Activated CD8-positive, alpha-beta T cell treated with anti-CD3 and anti-CD28 coated beads for 36 hours (primary cell): ENCODE data around the gene NEK9. TPM values are rescaled to one million over a fixed set of nuclear protein-coding genes. Genes with fewer than 3 reads are reported as not detected.

Source experiments
- ATAC-seq: fragments of 200-7000 bp; cut with Tn5 transposase; one replicate; pipeline ENCODE4 v1.10.0; 2021; ENCODE audit warnings: mild to moderate bottlenecking, moderate library complexity
- CTCF ChIA-PET: fragments of 350-600 bp; sonication (Branson Sonifier 250); formaldehyde crosslinking; loops from one replicate; lab custom pipeline; 2021; ENCODE audit warnings: antibody characterized with exemption; lab: Charles Lee
- POLR2A ChIA-PET: fragments of 350-600 bp; sonication (Branson Sonifier 250); formaldehyde crosslinking; loops from one replicate; lab custom pipeline; 2021; ENCODE audit warnings: antibody characterized with exemption; lab: Charles Lee
- DNase-seq: peaks from one replicate; pipeline ENCODE4 v3.0.0-alpha.2; 2020
- H3K27ac Mint-ChIP-seq: one replicate; pipeline ENCODE4 v1.8.0; 2021; ENCODE audit warnings: mild to moderate bottlenecking, mixed read lengths
- H3K27me3 Mint-ChIP-seq: one replicate; pipeline ENCODE4 v1.8.0; 2021; ENCODE audit warnings: mixed read lengths
- H3K36me3 Mint-ChIP-seq: one replicate; pipeline ENCODE4 v1.8.0; 2021; ENCODE audit warnings: low read depth, mixed read lengths
- H3K4me1 Mint-ChIP-seq: one replicate; pipeline ENCODE4 v1.8.0; 2021; ENCODE audit warnings: low read depth, mixed read lengths
- H3K4me3 Mint-ChIP-seq: one replicate; pipeline ENCODE4 v1.8.0; 2021; ENCODE audit warnings: mild to moderate bottlenecking, moderate library complexity, mixed read lengths
- H3K9me3 Mint-ChIP-seq: one replicate; pipeline ENCODE4 v1.8.0; 2021; ENCODE audit warnings: mixed read lengths
- CTCF ChIP-seq: fragments of 200-600 bp; IDR thresholded peaks from one replicate; pipeline ENCODE4 v1.8.0; 2022; ENCODE audit warnings: antibody characterized with exemption, mild to moderate bottlenecking
- intact Hi-C: fragments of 100-400 bp; cut with micrococcal nuclease; formaldehyde crosslinking; loops from one replicate; pipeline ENCODE4 v1.10.0; 2022
- total RNA-seq, 2 experiments: library from RNA; stranded (reverse); gene quantifications; one replicate each; pipeline ENCODE4 v1.2.3, GENCODE V29; 2021

The NEK9 gene
- total RNA-seq, 2 experiments from 2014 or later: 54.9 to 59.5 TPM

DNA sequence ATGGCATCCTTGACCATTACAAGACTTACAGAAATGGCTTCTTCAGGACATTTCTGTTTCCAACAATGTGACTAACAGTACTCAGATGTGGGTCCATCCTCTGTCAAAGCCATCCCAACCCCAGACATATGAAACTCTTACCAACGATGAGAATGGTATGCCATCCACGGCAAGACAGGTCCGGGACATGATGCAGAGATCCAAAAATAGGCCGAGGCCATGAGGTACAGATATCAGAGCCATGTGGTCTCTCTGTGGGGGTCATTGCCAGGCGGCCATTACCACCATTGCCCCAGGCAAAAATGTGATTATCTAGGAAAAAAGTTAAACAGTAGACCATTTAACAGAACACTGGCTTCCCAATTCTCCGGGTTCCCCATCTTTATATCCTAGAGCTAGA, 29.9 kb downstream of the NEK9 start:
- Mint-ChIP-seq H3K4me1 (no peaks in the 10 kb centered on the region), H3K9me3 (no peaks in the 10 kb centered on the region), H3K36me3 (peaks cover 35% of the 10 kb centered on the region), H3K27me3 (no peaks in the 10 kb centered on the region), H3K4me3 (no peak overlapping the region), H3K27ac (no peak overlapping the region)
- DNase-seq: no peak
- no peak for ATAC-seq
- POLR2A ChIA-PET: no interaction called here
- intact Hi-C loops: no loop called here
- no peak for TF ChIP-seq CTCF
- CTCF ChIA-PET: interaction anchor here (1.0 kb wide), 1 partner anchor 9 kb away, joined by 4 read pairs; no protein-coding TSS in a partner anchor

- Mint-ChIP-seq H3K4me3 (no peak overlapping the region), H3K4me1 (no peaks in the 10 kb centered on the region), H3K27ac (no peak overlapping the region), H3K9me3 (no peaks in the 10 kb centered on the region), H3K27me3 (no peaks in the 10 kb centered on the region), H3K36me3 (peaks cover 36% of the 10 kb centered on the region)
- intact Hi-C loops: no loop called here
- no peak for TF ChIP-seq CTCF
- CTCF ChIA-PET: interaction anchor here (0.8 to 2.9 kb wide), 3 partner anchors 150 to 234 kb away, joined by 3 to 11 read pairs (median 4); no protein-coding TSS in a partner anchor
- DNase-seq (no peak), ATAC-seq (no peak)
- POLR2A ChIA-PET: interaction anchor here (0.6 kb wide), 1 partner anchor 65 kb away, joined by 3 read pairs; no protein-coding TSS in a partner anchor
Observed at GRCh38 chr14:75095690-75096089, 31.2 kb downstream of the NEK9 start.

- no peaks in the 10 kb centered on the region for H3K4me1 Mint-ChIP-seq
- DNase-seq: no peak
- ChIA-PET POLR2A (no interaction called here), CTCF (interaction anchor here (1.2 to 2.9 kb wide), 3 partner anchors 189 to 233 kb away, joined by 3 to 11 read pairs (median 3); no protein-coding TSS in a partner anchor)
- no peak overlapping the region for H3K4me3 Mint-ChIP-seq
- H3K36me3 Mint-ChIP-seq: peaks cover 35% of the 10 kb centered on the region
- no peaks in the 10 kb centered on the region for H3K9me3 Mint-ChIP-seq
- no peak overlapping the region for H3K27ac Mint-ChIP-seq
- ATAC-seq: no peak
- H3K27me3 Mint-ChIP-seq: no peaks in the 10 kb centered on the region
- intact Hi-C loops: no loop called here
- no peak for TF ChIP-seq CTCF
Observed at GRCh38 chr14:75094896-75095295, 32.0 kb downstream of the NEK9 start.

GRCh38 chr14:75092698-75093097, 34.1 kb downstream of the NEK9 start:
- Mint-ChIP-seq H3K4me1 (no peaks in the 10 kb centered on the region), H3K27me3 (no peaks in the 10 kb centered on the region), H3K36me3 (peaks cover 25% of the 10 kb centered on the region), H3K4me3 (no peak overlapping the region), H3K9me3 (no peaks in the 10 kb centered on the region), H3K27ac (no peak overlapping the region)
- ATAC-seq (no peak), DNase-seq (no peak)
- intact Hi-C loops: no loop called here
- CTCF ChIA-PET: no interaction called here
- no peak for TF ChIP-seq CTCF
- POLR2A ChIA-PET: interaction anchor here (0.7 kb wide), 1 partner anchor 30 kb away, joined by 3 read pairs; no protein-coding TSS in a partner anchor

DNA sequence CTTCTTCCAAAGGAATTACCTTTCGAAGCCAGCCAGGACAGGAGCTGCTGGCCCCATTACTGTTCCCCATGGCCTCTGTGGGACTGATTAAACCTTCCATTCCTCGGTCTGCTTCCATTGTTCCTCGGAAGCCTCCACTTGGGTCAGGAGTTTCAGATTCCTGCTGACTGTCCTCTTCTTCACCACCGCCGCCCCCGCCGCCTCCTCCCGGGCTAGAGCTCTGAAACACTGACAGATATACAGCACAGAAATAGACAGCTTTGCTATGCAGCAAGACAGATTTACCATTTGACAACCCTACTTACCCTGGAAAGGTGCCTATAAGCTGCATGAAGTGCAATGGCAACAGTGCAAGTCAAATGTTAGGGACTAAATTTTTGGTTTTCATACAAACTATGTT, 35.6 kb downstream of the NEK9 start:
- POLR2A ChIA-PET: no interaction called here
- Mint-ChIP-seq H3K27me3 (no peaks in the 10 kb centered on the region), H3K27ac (no peak overlapping the region), H3K36me3 (peaks cover 25% of the 10 kb centered on the region), H3K4me3 (no peak overlapping the region), H3K4me1 (no peaks in the 10 kb centered on the region), H3K9me3 (no peaks in the 10 kb centered on the region)
- ATAC-seq (no peak), DNase-seq (no peak)
- CTCF ChIA-PET: interaction anchor here (0.6 to 5.3 kb wide), 5 partner anchors 9 to 230 kb away, joined by 3 to 74 read pairs (median 10); partner anchors contain the start of gene ACYP1
- no peak for TF ChIP-seq CTCF
- intact Hi-C loops: no loop called here
